Stimulated activated CD8-positive, alpha-beta memory T cell treated with anti-CD3 and anti-CD28 coated beads, Interleukin-12 subunit alpha, Interleukin-12 subunit beta, amount 100 ng/mL, for 24 hours (primary cell): ENCODE measurements around the gene CRISP1.
"Not testable (repeated sequence)": the region's sequence is repeated elsewhere in the genome, so short reads cannot be mapped to it uniquely, and the experiment has no call there.

ENCODE experiments used
- DNase-seq: peaks from one replicate; pipeline ENCODE4 v3.0.0-alpha.2; 2020; ENCODE audit errors: extremely low read depth

Gene CRISP1

DNA sequence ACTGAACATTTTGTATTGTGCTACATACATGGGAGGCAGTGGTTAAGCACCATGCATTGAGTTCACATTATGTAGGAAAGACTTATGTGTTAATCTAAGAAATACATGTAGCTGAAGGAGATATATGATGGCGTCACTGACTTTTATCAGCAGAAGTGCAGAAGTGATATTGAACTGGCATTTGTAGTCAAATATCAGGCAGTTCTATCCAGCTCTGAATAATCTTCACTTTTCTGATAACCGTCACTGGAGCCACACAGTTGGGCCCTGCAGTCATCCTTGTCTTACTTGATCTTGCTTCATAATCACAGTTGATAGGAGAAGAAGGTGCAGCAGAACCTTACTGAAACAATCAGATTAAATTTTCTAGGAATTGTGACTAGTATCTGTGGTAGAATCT lies 26.4 kb downstream of the CRISP1 start:
- no peak for DNase-seq

GRCh38 chr6:49839162-49839561 lies 27.2 kb downstream of the CRISP1 start:
- no peak for DNase-seq

DNA sequence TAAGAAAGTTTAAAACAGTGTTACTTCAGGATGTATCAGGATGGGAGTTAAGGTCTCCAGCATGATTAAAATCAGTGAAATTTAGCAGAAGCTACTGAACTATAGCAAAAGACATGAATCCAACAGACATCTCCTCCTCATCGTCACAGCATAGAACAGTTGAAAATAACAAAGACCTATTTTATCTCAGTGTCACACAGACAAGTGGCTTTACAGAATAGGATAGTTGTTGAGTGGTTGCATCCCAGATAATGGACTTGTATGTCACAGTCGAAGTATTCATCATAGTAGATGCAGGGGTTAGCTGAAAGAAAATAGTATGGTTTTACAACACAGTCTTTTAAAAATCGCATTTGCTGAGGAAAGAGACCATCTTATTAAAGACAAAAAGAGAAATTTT lies 31.2 kb downstream of the CRISP1 start:
- DNase-seq = no peak

GRCh38 chr6:49833386-49833785 lies 32.9 kb downstream of the CRISP1 start:
- no peak for DNase-seq

DNA sequence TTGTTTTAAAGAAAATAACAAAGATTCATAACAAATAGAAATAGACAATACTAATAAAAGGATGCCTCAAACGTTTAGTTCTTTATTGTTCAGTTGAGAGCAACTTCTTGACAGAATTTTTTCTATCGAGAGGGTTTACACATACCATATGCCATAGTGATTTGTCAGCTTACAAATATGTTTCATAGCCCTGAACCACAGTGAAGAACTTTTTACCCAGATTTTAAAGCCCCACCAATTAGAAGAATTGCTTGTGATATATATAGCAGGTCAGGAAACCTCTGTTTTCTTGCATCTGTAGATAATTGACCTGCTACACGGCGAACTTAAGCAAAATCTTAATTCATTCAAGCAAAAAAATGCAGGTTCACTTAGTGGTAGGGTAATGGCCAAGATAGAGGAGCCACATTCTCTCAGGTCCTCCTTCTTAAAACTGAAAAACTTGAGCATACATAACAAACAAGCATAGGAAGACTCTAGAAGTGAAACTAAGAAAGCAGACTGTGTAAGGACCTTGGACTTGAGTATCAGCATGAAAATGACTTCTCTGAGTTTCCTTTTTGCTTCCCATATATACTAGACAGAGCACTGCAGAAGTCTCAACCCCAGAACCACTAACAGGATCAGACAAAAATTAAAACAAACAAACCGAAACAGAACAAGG lies 39.5 kb downstream of the CRISP1 start:
- no peak for DNase-seq

GRCh38 chr6:49815166-49815565 lies 51.2 kb downstream of the CRISP1 start:
- no peak for DNase-seq

DNA sequence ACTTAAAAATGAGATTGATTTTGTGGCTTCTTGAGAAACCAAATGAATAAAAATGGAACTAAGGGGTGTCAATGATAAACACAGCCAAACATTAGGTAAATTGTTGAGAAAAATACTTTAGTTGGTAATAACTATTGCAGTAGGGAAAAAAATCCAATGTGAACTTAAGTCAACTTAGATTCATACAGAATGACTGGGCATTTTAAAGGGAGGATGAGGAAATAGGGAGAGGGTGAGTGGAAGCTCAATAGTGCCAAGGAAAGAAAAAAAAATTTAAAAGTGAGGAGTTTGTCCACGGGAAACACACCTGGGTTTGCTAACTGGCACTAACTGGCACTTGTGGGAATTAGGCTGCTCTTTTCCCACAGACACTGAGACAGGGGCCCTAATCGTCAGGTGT lies 53.1 kb downstream of the CRISP1 start:
- no peak for DNase-seq

DNA sequence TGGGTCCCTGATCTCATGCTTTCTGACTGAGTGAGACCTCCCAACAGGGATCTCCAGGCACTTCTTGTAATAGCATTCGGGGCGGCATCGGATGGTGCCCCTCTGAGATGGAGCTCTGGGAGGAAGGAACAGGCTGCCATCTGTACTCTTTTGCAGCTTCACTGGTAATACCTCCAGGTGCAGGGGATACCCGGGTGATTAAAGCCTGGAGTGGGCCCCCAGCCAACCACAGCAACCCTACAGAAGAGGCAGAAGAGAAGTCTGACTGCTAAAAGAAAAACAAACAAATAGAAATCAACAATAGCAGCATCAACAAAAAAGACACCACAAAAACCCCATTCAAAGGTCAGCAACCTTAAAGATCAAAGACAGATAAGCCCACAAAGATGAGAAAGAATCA lies 60.2 kb downstream of the CRISP1 start:
- no peak for DNase-seq

DNA sequence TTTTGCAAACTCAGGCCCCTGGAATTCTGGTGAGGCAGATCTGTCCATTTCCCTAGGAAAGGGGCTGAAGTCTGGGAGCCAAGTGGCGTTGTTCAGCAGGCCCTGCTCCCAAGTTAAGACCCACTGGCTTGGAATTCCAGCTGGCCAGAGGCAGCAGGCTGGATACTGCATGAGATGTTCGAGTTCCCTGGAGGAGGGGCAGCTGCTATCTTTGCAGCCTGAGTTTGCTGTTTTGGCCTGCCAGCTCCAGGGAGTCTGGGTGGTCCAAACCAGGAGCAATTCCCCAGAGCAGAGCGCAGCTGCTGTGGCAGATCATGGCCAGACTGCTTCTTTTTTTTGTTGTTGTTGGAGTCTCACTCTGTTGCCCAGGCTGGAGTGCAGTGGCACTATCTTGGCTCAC lies 61.1 kb downstream of the CRISP1 start:
- DNase-seq = no peak

DNA sequence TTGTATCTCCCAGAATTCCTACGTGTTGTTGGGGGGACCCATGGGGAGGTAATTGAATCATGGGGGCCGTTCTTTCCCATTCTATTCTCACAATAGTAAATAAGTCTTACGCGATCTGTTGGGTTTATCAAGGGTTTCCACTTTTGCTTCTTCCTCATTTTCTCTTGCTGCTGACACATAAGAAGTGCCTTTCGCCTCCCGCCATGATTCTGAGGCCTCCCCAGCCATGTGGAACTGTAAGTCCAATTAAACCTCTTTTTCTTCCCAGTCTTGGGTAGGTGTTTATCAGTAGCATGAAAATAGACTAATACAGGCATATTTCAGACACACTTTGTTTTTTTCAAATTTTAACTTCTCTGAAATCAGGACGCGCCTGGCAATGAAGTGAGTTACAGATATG lies 64.8 kb downstream of the CRISP1 start:
- DNase-seq = no peak

DNA sequence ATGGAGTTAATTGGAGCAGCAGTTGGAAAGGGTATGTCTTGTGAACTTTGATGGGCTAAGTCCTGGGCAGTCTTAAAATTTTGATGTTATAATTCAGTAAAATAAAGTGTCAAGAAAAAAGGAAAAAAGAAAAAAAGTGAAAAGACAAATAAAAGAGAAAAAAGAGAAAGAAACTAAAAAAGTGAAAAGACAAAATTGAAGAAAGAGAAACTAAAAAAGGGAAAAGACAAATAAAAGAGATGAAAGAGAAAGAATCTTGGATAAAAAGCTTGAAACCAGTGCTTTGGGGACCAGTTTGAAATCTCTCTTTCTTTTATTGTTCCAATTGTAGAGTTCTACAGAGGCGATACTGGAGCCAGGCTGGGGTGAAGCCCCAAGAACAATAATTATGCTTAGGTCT lies 67.2 kb downstream of the CRISP1 start:
- no peak for DNase-seq

- DNase-seq = not testable (repeated sequence)
These were observed 69.4 kb downstream of the CRISP1 start for GRCh38 chr6:49796842-49797455.

DNA sequence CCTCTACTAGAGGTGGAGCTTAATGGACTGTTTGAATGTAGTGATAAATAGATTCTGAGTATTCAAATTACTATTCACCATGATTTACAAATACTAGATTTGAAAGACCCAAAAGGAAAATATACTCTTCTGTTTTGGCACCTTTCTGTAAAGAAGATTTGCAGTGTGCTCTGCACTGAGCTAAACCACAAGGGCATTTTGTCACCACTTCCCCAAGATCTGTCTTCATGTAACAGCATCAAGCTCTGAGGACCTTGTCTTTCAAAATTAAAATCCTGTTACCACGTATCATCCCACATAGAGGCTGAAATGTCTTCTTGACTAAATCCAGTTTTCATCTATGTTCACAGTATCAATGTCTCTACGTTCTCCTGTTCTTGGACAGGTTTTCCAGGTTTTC lies 76.0 kb downstream of the CRISP1 start:
- no peak for DNase-seq

DNA sequence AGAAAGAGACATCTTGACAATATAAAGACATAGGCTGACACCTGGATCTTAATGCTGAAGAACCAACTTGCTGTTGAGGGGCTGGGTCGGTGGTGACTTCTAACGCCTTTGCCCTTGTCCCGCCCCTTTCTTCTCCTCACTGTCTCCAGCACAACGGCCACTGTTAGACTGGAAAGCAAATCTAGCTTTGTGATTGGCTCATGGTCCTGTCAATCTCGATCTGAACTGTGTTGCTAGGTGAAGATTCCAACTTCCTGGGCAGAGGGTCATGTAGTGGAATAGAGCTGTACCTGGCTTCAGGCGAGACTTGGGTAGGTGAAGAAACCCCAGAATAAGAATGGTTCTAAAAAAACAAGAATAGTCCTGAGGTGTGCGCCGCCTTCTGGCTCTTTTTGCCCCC lies 79.2 kb downstream of the CRISP1 start, which contains the start of gene PGK2:
TSS of gene PGK2 (minus strand) at position 110 of the 400 bp plus-strand sequence. CDS start at position 12, 98 bp downstream.
- DNase-seq = no peak

DNA sequence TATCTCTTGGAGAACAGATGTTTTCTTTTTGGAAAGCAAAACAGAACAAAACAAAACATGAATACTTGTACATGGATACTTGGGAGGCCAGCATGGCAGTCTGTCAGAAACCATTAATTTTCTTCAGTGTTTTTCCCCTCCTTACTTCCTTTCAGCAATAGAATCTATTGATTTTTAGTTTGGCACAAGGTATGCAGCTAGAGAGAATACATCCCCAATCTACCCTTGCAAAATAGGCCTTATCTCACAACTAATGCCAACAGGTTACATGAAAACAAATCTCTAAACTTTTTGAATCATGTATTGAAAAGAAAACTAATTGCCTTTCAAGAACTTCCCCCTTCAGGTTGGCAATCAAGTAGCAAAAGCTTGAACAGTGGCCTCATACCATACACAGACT lies 82.1 kb downstream of the CRISP1 start:
- DNase-seq = no peak
